GM21723 (cell line): ENCODE results near the gene MAST4.
A peak's percentile ranks its signal among the peaks of the same experiment; 100 is the strongest.

Experiments used
- ATAC-seq: cut with Tn5 transposase; IDR thresholded peaks from one replicate; pipeline ENCODE4 v1.9.1; 2021; ENCODE audit warnings: mild to moderate bottlenecking, moderate library complexity; ENCODE audit not compliant: unreplicated experiment

MAST4 gene

GRCh38 chr5:67059744-67060490 is 463.7 kb downstream of the MAST4 start:
- ATAC-seq, result no peak

GRCh38 chr5:67061511-67061910 is 465.3 kb downstream of the MAST4 start:
- ATAC-seq, result no peak

- ATAC-seq, result no peak
Observed at GRCh38 chr5:67063055-67063454, 466.9 kb downstream of the MAST4 start.

GRCh38 chr5:67063791-67064190 is 467.6 kb downstream of the MAST4 start:
- ATAC-seq, result no peak

- ATAC-seq, result peak; percentile 83
Observed at GRCh38 chr5:67065237-67065636, 469.0 kb downstream of the MAST4 start.

- ATAC-seq, result no peak
Observed at GRCh38 chr5:67065696-67066095, 469.5 kb downstream of the MAST4 start.

GRCh38 chr5:67066815-67067214 is 470.6 kb downstream of the MAST4 start:
- no peak for ATAC-seq

GRCh38 chr5:67073045-67073680 is 477.0 kb downstream of the MAST4 start:
- ATAC-seq, result no peak

- no peak for ATAC-seq
Observed at GRCh38 chr5:67077296-67077695, 481.1 kb downstream of the MAST4 start.

GRCh38 chr5:67081261-67081660 is 485.1 kb downstream of the MAST4 start:
- ATAC-seq, result no peak

GRCh38 chr5:67082941-67083340 is 486.7 kb downstream of the MAST4 start:
- ATAC-seq, result no peak

- no peak for ATAC-seq
Observed at GRCh38 chr5:67085616-67086015, 489.4 kb downstream of the MAST4 start.

GRCh38 chr5:67089200-67089725 is 493.1 kb downstream of the MAST4 start:
- ATAC-seq, result no peak

GRCh38 chr5:67090040-67090439 is 493.8 kb downstream of the MAST4 start:
- ATAC-seq, result no peak

GRCh38 chr5:67090593-67090992 is 494.4 kb downstream of the MAST4 start:
- no peak for ATAC-seq

- no peak for ATAC-seq
Observed at GRCh38 chr5:67092535-67092934, 496.3 kb downstream of the MAST4 start.

- no peak for ATAC-seq
Observed at GRCh38 chr5:67093279-67093678, 497.1 kb downstream of the MAST4 start.

- ATAC-seq, result no peak
Observed at GRCh38 chr5:67094476-67095300, 498.5 kb downstream of the MAST4 start.

- ATAC-seq, result no peak
Observed at GRCh38 chr5:67095346-67096171, 499.4 kb downstream of the MAST4 start.

GRCh38 chr5:67098656-67099055 is 502.5 kb downstream of the MAST4 start:
- ATAC-seq, result no peak

GRCh38 chr5:67100301-67100700 is 504.1 kb downstream of the MAST4 start:
- no peak for ATAC-seq
